ENCODE data around the gene GABRA4.

DNA sequence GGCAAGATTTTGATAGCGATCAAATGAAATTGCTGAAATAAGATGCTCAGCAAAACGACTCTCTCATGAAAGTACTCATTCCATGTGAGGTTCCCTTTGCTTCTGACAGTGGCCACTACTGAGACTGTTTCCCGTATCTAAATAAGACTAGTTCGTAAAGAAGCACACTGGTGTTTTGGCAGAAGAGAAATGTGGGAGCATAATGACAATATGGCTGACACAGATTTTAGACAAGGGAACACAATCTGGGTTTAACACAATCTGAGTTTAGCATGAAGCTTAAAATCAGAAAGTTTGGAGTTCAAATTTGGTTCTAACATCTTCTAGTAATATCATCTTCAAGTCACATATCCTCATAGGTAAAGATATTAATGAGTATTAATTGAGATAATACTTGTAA, 13.7 kb downstream of the GABRA4 start:
- TF ChIP-seq, protein P1, sequence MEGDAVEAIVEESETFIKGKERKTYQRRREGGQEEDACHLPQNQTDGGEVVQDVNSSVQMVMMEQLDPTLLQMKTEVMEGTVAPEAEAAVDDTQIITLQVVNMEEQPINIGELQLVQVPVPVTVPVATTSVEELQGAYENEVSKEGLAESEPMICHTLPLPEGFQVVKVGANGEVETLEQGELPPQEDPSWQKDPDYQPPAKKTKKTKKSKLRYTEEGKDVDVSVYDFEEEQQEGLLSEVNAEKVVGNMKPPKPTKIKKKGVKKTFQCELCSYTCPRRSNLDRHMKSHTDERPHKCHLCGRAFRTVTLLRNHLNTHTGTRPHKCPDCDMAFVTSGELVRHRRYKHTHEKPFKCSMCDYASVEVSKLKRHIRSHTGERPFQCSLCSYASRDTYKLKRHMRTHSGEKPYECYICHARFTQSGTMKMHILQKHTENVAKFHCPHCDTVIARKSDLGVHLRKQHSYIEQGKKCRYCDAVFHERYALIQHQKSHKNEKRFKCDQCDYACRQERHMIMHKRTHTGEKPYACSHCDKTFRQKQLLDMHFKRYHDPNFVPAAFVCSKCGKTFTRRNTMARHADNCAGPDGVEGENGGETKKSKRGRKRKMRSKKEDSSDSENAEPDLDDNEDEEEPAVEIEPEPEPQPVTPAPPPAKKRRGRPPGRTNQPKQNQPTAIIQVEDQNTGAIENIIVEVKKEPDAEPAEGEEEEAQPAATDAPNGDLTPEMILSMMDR (IDR thresholded peaks at IDR 0.05), result no peak
- no peak for TF ChIP-seq POLR2A (IDR thresholded peaks at IDR 0.05)
